ENCODE measurements around the gene SMCO3.

SMCO3 gene

GRCh38 chr12:14843425-14843887, 29.5 kb upstream of the SMCO3 start, which contains the start of gene ART4:
ART4 (minus strand) TSS chr12:14843526; CDS start chr12:14843113, 413 bp downstream.
- Histone ChIP-seq H3K9ac (ENCODE audit: low read length) (no peak within 1 kb of the TSS), H3K4me1 (ENCODE audit: control insufficient read depth, insufficient read depth, low read length) (peaks cover 6% of the 10 kb centered on the region), H3K27ac (ENCODE audit: low read depth, low read length) (no peak within 1 kb of the TSS), H3K4me3 (ENCODE audit: low read length) (no peak within 1 kb of the TSS), H3K27me3 (ENCODE audit: control insufficient read depth, insufficient read depth, low read length) (no peaks in the 10 kb centered on the region), H3K36me3 (ENCODE audit: control insufficient read depth, insufficient read depth, low read length) (no peaks in the 10 kb centered on the region)

- no peak overlapping the region for H3K4me3 ChIP-seq (ENCODE audit: low read length)
- H3K4me1 ChIP-seq (ENCODE audit: control insufficient read depth, insufficient read depth, low read length) = peaks cover 6% of the 10 kb centered on the region
- no peak overlapping the region for H3K9ac ChIP-seq (ENCODE audit: low read length)
- no peaks in the 10 kb centered on the region for H3K27me3 ChIP-seq (ENCODE audit: control insufficient read depth, insufficient read depth, low read length)
- H3K27ac ChIP-seq (ENCODE audit: low read depth, low read length) = no peak overlapping the region
- no peaks in the 10 kb centered on the region for H3K36me3 ChIP-seq (ENCODE audit: control insufficient read depth, insufficient read depth, low read length)
Observed at GRCh38 chr12:14842315-14842714, 28.3 kb upstream of the SMCO3 start.

GRCh38 chr12:14841761-14842160, 27.8 kb upstream of the SMCO3 start:
- no peak overlapping the region for H3K4me3 ChIP-seq (ENCODE audit: low read length)
- peaks cover 6% of the 10 kb centered on the region for H3K4me1 ChIP-seq (ENCODE audit: control insufficient read depth, insufficient read depth, low read length)
- no peaks in the 10 kb centered on the region for H3K36me3 ChIP-seq (ENCODE audit: control insufficient read depth, insufficient read depth, low read length)
- H3K27me3 ChIP-seq (ENCODE audit: control insufficient read depth, insufficient read depth, low read length) = no peaks in the 10 kb centered on the region
- H3K27ac ChIP-seq (ENCODE audit: low read depth, low read length) = no peak overlapping the region
- no peak overlapping the region for H3K9ac ChIP-seq (ENCODE audit: low read length)

GRCh38 chr12:14840616-14841015, 26.6 kb upstream of the SMCO3 start:
- Histone ChIP-seq H3K9ac (ENCODE audit: low read length) (no peak overlapping the region), H3K27ac (ENCODE audit: low read depth, low read length) (no peak overlapping the region), H3K27me3 (ENCODE audit: control insufficient read depth, insufficient read depth, low read length) (no peaks in the 10 kb centered on the region), H3K4me3 (ENCODE audit: low read length) (no peak overlapping the region), H3K36me3 (ENCODE audit: control insufficient read depth, insufficient read depth, low read length) (no peaks in the 10 kb centered on the region), H3K4me1 (ENCODE audit: control insufficient read depth, insufficient read depth, low read length) (peaks cover 4% of the 10 kb centered on the region)

GRCh38 chr12:14839262-14839661, 25.3 kb upstream of the SMCO3 start:
- H3K4me1 ChIP-seq (ENCODE audit: control insufficient read depth, insufficient read depth, low read length) = peaks cover 6% of the 10 kb centered on the region
- H3K27ac ChIP-seq (ENCODE audit: low read depth, low read length) = no peak overlapping the region
- H3K4me3 ChIP-seq (ENCODE audit: low read length) = no peak overlapping the region
- H3K36me3 ChIP-seq (ENCODE audit: control insufficient read depth, insufficient read depth, low read length) = no peaks in the 10 kb centered on the region
- H3K9ac ChIP-seq (ENCODE audit: low read length) = no peak overlapping the region
- no peaks in the 10 kb centered on the region for H3K27me3 ChIP-seq (ENCODE audit: control insufficient read depth, insufficient read depth, low read length)

GRCh38 chr12:14836336-14837210, 22.6 kb upstream of the SMCO3 start:
- H3K27ac ChIP-seq (ENCODE audit: low read depth, low read length) = no peak overlapping the region
- no peak overlapping the region for H3K4me3 ChIP-seq (ENCODE audit: low read length)
- H3K27me3 ChIP-seq (ENCODE audit: control insufficient read depth, insufficient read depth, low read length) = no peaks in the 10 kb centered on the region
- no peaks in the 10 kb centered on the region for H3K36me3 ChIP-seq (ENCODE audit: control insufficient read depth, insufficient read depth, low read length)
- peaks cover 3% of the 10 kb centered on the region for H3K4me1 ChIP-seq (ENCODE audit: control insufficient read depth, insufficient read depth, low read length)
- H3K9ac ChIP-seq (ENCODE audit: low read length) = no peak overlapping the region

- Histone ChIP-seq H3K4me3 (ENCODE audit: low read length) (no peak overlapping the region), H3K9ac (ENCODE audit: low read length) (no peak overlapping the region), H3K4me1 (ENCODE audit: control insufficient read depth, insufficient read depth, low read length) (peaks cover 2% of the 10 kb centered on the region), H3K27me3 (ENCODE audit: control insufficient read depth, insufficient read depth, low read length) (no peaks in the 10 kb centered on the region), H3K36me3 (ENCODE audit: control insufficient read depth, insufficient read depth, low read length) (no peaks in the 10 kb centered on the region), H3K27ac (ENCODE audit: low read depth, low read length) (no peak overlapping the region)
Observed at GRCh38 chr12:14834509-14834908, 20.5 kb upstream of the SMCO3 start.

GRCh38 chr12:14833952-14834351, 20.0 kb upstream of the SMCO3 start:
- Histone ChIP-seq H3K4me1 (ENCODE audit: control insufficient read depth, insufficient read depth, low read length) (peaks cover 2% of the 10 kb centered on the region), H3K4me3 (ENCODE audit: low read length) (no peak overlapping the region), H3K27ac (ENCODE audit: low read depth, low read length) (no peak overlapping the region), H3K36me3 (ENCODE audit: control insufficient read depth, insufficient read depth, low read length) (no peaks in the 10 kb centered on the region), H3K9ac (ENCODE audit: low read length) (no peak overlapping the region), H3K27me3 (ENCODE audit: control insufficient read depth, insufficient read depth, low read length) (no peaks in the 10 kb centered on the region)

GRCh38 chr12:14833336-14833735, 19.4 kb upstream of the SMCO3 start:
- H3K27ac ChIP-seq (ENCODE audit: low read depth, low read length) = no peak overlapping the region
- H3K27me3 ChIP-seq (ENCODE audit: control insufficient read depth, insufficient read depth, low read length) = no peaks in the 10 kb centered on the region
- H3K4me3 ChIP-seq (ENCODE audit: low read length) = no peak overlapping the region
- no peak overlapping the region for H3K9ac ChIP-seq (ENCODE audit: low read length)
- H3K4me1 ChIP-seq (ENCODE audit: control insufficient read depth, insufficient read depth, low read length) = peaks cover 2% of the 10 kb centered on the region
- no peaks in the 10 kb centered on the region for H3K36me3 ChIP-seq (ENCODE audit: control insufficient read depth, insufficient read depth, low read length)

GRCh38 chr12:14828892-14829291, 14.9 kb upstream of the SMCO3 start:
- no peaks in the 10 kb centered on the region for H3K27me3 ChIP-seq (ENCODE audit: control insufficient read depth, insufficient read depth, low read length)
- H3K27ac ChIP-seq (ENCODE audit: low read depth, low read length) = no peak overlapping the region
- H3K36me3 ChIP-seq (ENCODE audit: control insufficient read depth, insufficient read depth, low read length) = no peaks in the 10 kb centered on the region
- no peak overlapping the region for H3K9ac ChIP-seq (ENCODE audit: low read length)
- H3K4me1 ChIP-seq (ENCODE audit: control insufficient read depth, insufficient read depth, low read length) = no peaks in the 10 kb centered on the region
- no peak overlapping the region for H3K4me3 ChIP-seq (ENCODE audit: low read length)

GRCh38 chr12:14827043-14827442, 13.1 kb upstream of the SMCO3 start:
- Histone ChIP-seq H3K27me3 (ENCODE audit: control insufficient read depth, insufficient read depth, low read length) (no peaks in the 10 kb centered on the region), H3K9ac (ENCODE audit: low read length) (no peak overlapping the region), H3K27ac (ENCODE audit: low read depth, low read length) (no peak overlapping the region)

GRCh38 chr12:14826491-14826890, 12.5 kb upstream of the SMCO3 start:
- Histone ChIP-seq H3K27me3 (ENCODE audit: control insufficient read depth, insufficient read depth, low read length) (no peaks in the 10 kb centered on the region), H3K36me3 (ENCODE audit: control insufficient read depth, insufficient read depth, low read length) (no peaks in the 10 kb centered on the region), H3K9ac (ENCODE audit: low read length) (no peak overlapping the region), H3K27ac (ENCODE audit: low read depth, low read length) (no peak overlapping the region), H3K4me1 (ENCODE audit: control insufficient read depth, insufficient read depth, low read length) (no peaks in the 10 kb centered on the region), H3K4me3 (ENCODE audit: low read length) (no peak overlapping the region)

More at GRCh38 chr12:14827043-14827442, 13.1 kb upstream of the SMCO3 start:
- Histone ChIP-seq H3K4me3 (ENCODE audit: low read length) (no peak overlapping the region), H3K4me1 (ENCODE audit: control insufficient read depth, insufficient read depth, low read length) (no peaks in the 10 kb centered on the region), H3K36me3 (ENCODE audit: control insufficient read depth, insufficient read depth, low read length) (no peaks in the 10 kb centered on the region)

GRCh38 chr12:14825256-14825655, 11.3 kb upstream of the SMCO3 start:
- Histone ChIP-seq H3K9ac (ENCODE audit: low read length) (no peak overlapping the region), H3K36me3 (ENCODE audit: control insufficient read depth, insufficient read depth, low read length) (no peaks in the 10 kb centered on the region), H3K4me3 (ENCODE audit: low read length) (no peak overlapping the region), H3K27me3 (ENCODE audit: control insufficient read depth, insufficient read depth, low read length) (no peaks in the 10 kb centered on the region), H3K4me1 (ENCODE audit: control insufficient read depth, insufficient read depth, low read length) (no peaks in the 10 kb centered on the region), H3K27ac (ENCODE audit: low read depth, low read length) (no peak overlapping the region)
